HepG2 (cell line): ENCODE data around the gene NPIPB6. TPM values are rescaled to one million over a fixed set of nuclear protein-coding genes. Genes with fewer than 3 reads are reported as not detected.

ENCODE experiments used
- AGO1 ChIP-seq: fragments of 200-400 bp; formaldehyde crosslinking; IDR thresholded peaks from 2 replicates; pipeline ENCODE4 v1.6.1; 2017; ENCODE audit warnings: mild to moderate bottlenecking, low read depth, low read length, moderate library complexity; ENCODE audit not compliant: poor library complexity, severe bottlenecking
- EED ChIP-seq: sonication (generic); formaldehyde crosslinking; IDR thresholded peaks from 2 replicates; pipeline ENCODE4 v1.5.0; 2020; ENCODE audit warnings: mild to moderate bottlenecking, missing genetic modification reagents
- FOXC1 ChIP-seq: sonication (generic); formaldehyde crosslinking; IDR thresholded peaks from 2 replicates; pipeline ENCODE4 v1.8.0; 2022; ENCODE audit warnings: mild to moderate bottlenecking, missing genetic modification reagents, borderline replicate concordance
- FOXO4 ChIP-seq: sonication (generic); formaldehyde crosslinking; conservative IDR thresholded peaks from 2 replicates; pipeline ENCODE4 v1.8.1; 2023; ENCODE audit warnings: missing genetic modification reagents
- GATA4 ChIP-seq: sonication (generic); IDR thresholded peaks from 2 replicates; pipeline ENCODE4 v1.6.1; 2016; ENCODE audit warnings: antibody characterized with exemption, low read depth, borderline replicate concordance
- HES4 ChIP-seq: sonication (generic); formaldehyde crosslinking; IDR thresholded peaks from 2 replicates; pipeline ENCODE4 v1.9.0; 2021; ENCODE audit warnings: mild to moderate bottlenecking, missing genetic modification reagents, borderline replicate concordance
- HHEX ChIP-seq: IDR thresholded peaks from 2 replicates; pipeline ENCODE4 v1.6.1; 2016; ENCODE audit warnings: control low read depth
- HMGXB4 ChIP-seq, 2 experiments: sonication (generic) in 1 of 2; formaldehyde crosslinking in 1 of 2; IDR thresholded peaks; 2 replicates each; pipeline versions ENCODE4 v1.4.0 to v1.6.1; 2018 to 2020; ENCODE audit warnings: missing genetic modification reagents in 2 of 2, borderline replicate concordance in 1 of 2, low read depth in 1 of 2, mild to moderate bottlenecking in 1 of 2, missing biosample characterization in 1 of 2
- HNRNPLL ChIP-seq: fragments of 200-400 bp; formaldehyde crosslinking; IDR thresholded peaks from 2 replicates; pipeline ENCODE4 v1.6.1; 2017; ENCODE audit warnings: mild to moderate bottlenecking, low read depth, low read length; ENCODE audit not compliant: poor library complexity, severe bottlenecking
- NRL ChIP-seq: sonication (generic); formaldehyde crosslinking; IDR thresholded peaks from 2 replicates; pipeline ENCODE4 v1.5.0; 2020; ENCODE audit warnings: missing genetic modification reagents, mild to moderate bottlenecking, moderate library complexity, borderline replicate concordance
- RAD21 ChIP-seq: fragments of 450-650 bp; formaldehyde crosslinking; IDR thresholded peaks from 2 replicates; pipeline ENCODE4 v1.5.0; 2020; ENCODE audit warnings: mild to moderate bottlenecking
- RORA ChIP-seq: sonication (generic); formaldehyde crosslinking; IDR thresholded peaks from 2 replicates; pipeline ENCODE4 v1.5.0; 2020; ENCODE audit warnings: mild to moderate bottlenecking, missing genetic modification reagents, moderate library complexity
- SAFB2 ChIP-seq: sonication (generic); formaldehyde crosslinking; IDR thresholded peaks from 2 replicates; pipeline ENCODE4 v1.5.1; 2020; ENCODE audit warnings: missing genetic modification reagents, low read depth, mild to moderate bottlenecking, borderline replicate concordance
- SCMH1 ChIP-seq: sonication (generic); formaldehyde crosslinking; IDR thresholded peaks from 2 replicates; pipeline ENCODE4 v1.9.0; 2021; ENCODE audit warnings: missing genetic modification reagents, mild to moderate bottlenecking, borderline replicate concordance
- STAG1 ChIP-seq: sonication (generic); formaldehyde crosslinking; IDR thresholded peaks from 2 replicates; pipeline ENCODE4 v1.4.0; 2020; ENCODE audit warnings: missing genetic modification reagents
- TAF1 ChIP-seq: sonication (generic); formaldehyde crosslinking; IDR thresholded peaks from 2 replicates; pipeline ENCODE4 v1.4.0; 2020; ENCODE audit warnings: missing genetic modification reagents
- ZFP91 ChIP-seq: sonication (generic); formaldehyde crosslinking; IDR thresholded peaks from 2 replicates; pipeline ENCODE4 v1.9.0; 2022; ENCODE audit warnings: missing genetic modification reagents, mild to moderate bottlenecking, borderline replicate concordance
- ZMYM2 ChIP-seq: sonication (generic); formaldehyde crosslinking; IDR thresholded peaks from 2 replicates; pipeline ENCODE4 v1.8.0; 2022; ENCODE audit warnings: mild to moderate bottlenecking, missing genetic modification reagents
- ZNF121 ChIP-seq: sonication (generic); formaldehyde crosslinking; IDR thresholded peaks from 2 replicates; pipeline ENCODE4 v1.5.0; 2020; ENCODE audit warnings: mild to moderate bottlenecking, missing genetic modification reagents
- ZNF160 ChIP-seq: sonication (generic); formaldehyde crosslinking; IDR thresholded peaks from 2 replicates; pipeline ENCODE4 v1.8.0; 2022; ENCODE audit warnings: mild to moderate bottlenecking, inconsistent platforms, missing genetic modification reagents
- ZNF30 ChIP-seq: sonication (generic); formaldehyde crosslinking; IDR thresholded peaks from 2 replicates; pipeline ENCODE4 v1.5.0; 2020; ENCODE audit warnings: mild to moderate bottlenecking, missing genetic modification reagents
- ZNF598 ChIP-seq: sonication (generic); formaldehyde crosslinking; IDR thresholded peaks from 2 replicates; pipeline ENCODE4 v1.5.1; 2020; ENCODE audit warnings: mild to moderate bottlenecking, missing genetic modification reagents, borderline replicate concordance
- ZNF766 ChIP-seq: sonication (generic); formaldehyde crosslinking; IDR thresholded peaks from 2 replicates; pipeline ENCODE4 v1.5.0; 2020; ENCODE audit warnings: missing genetic modification reagents, borderline replicate concordance
- ZNF788 ChIP-seq: sonication (generic); formaldehyde crosslinking; IDR thresholded peaks from 2 replicates; pipeline ENCODE4 v1.5.0; 2020; ENCODE audit warnings: mild to moderate bottlenecking, missing genetic modification reagents, borderline replicate concordance
- polyA plus RNA-seq, 8 experiments: library from polyadenylated mRNA; depleted of rRNA in 3 of 8; stranded (reverse) in 7 of 8; unstranded in 1 of 8; fragments of >200 nt; fragmentation: Illumina TruSeq in 4 of 8; extraction: Trizol in 4 of 8; gene quantifications; 2 replicates each; pipeline versions ENCODE4 v1.2.1 to v1.2.3, GENCODE V29; 2011 to 2016; ENCODE audit warnings: low read depth in 4 of 8, missing spikeins in 1 of 8, mixed read lengths in 1 of 8; ENCODE audit not compliant: insufficient read depth in 1 of 8
- total RNA-seq, 5 experiments: library from RNA; depleted of rRNA; stranded (reverse); fragments of >200 nt; fragmentation: Illumina TruSeq; extraction: Trizol; gene quantifications; 2 replicates each; pipeline ENCODE4 v1.2.3, GENCODE V29; 2016; ENCODE audit warnings: low read depth in 1 of 5

NPIPB6 gene
- total and polyA plus RNA-seq, 2 of the 13 experiments (the other 11 are each of a cell fraction or from before 2014, with no cell fraction given) = 0.25 TPM; not detected in 1

- peak; percentile 44; the same call in 1 of the 2 replicates for TF ChIP-seq ZNF160
- TF ChIP-seq ZNF788 (CRISPR knock-in tag) = 0 out of 2 replicates have a peak, but pooled peaks have one; percentile 14
- TF ChIP-seq TAF1 (CRISPR knock-in tag) = 0 out of 2 replicates have a peak, but pooled peaks have one; percentile 12
- no peak for TF ChIP-seq HHEX (CRISPR knock-in tag)
- TF ChIP-seq HNRNPLL = peak; percentile 20
- TF ChIP-seq NRL = peak; percentile 55; the same call in 1 of the 2 replicates
- 0 out of 2 replicates have a peak, but pooled peaks have one; percentile 43 for TF ChIP-seq FOXC1 (CRISPR knock-in tag)
- 0 out of 2 replicates have a peak, but pooled peaks have one; percentile 35 for TF ChIP-seq EED (CRISPR knock-in tag)
- no peak for TF ChIP-seq SAFB2
- no peak for TF ChIP-seq RORA
- peak; percentile 57 for TF ChIP-seq RAD21
- TF ChIP-seq HES4 = 0 out of 2 replicates have a peak, but pooled peaks have one; percentile 31
- TF ChIP-seq SCMH1 (CRISPR knock-in tag) = no peak
- TF ChIP-seq ZNF766 (CRISPR knock-in tag) = 0 out of 2 replicates have a peak, but pooled peaks have one; percentile 31
- TF ChIP-seq ZNF30 = no peak
- no peak for TF ChIP-seq GATA4
- peak; percentile 77 for TF ChIP-seq STAG1
- TF ChIP-seq AGO1 = peak; percentile 15
- TF ChIP-seq ZFP91 (CRISPR knock-in tag) = 0 out of 2 replicates have a peak, but pooled peaks have one; percentile 38
- TF ChIP-seq HMGXB4 (CRISPR knock-in tag; IDR thresholded peaks at IDR 0.05; ENCODE audit: borderline replicate concordance in 1 of 2, low read depth in 1 of 2) = 0 out of 4 replicates have a peak, but pooled peaks of 1 of the 2 experiments have one; percentile 31
- TF ChIP-seq FOXO4 (CRISPR knock-in tag) = no peak
- 0 out of 2 replicates have a peak, but pooled peaks have one; percentile 32 for TF ChIP-seq ZNF121
- TF ChIP-seq ZMYM2 = no peak
- no peak for TF ChIP-seq ZNF598
These were observed 41.5 kb downstream of the NPIPB6 start (continued) for GRCh38 chr16:28321700-28322411.
